ENCODE results near the gene OAS1.

OAS1 gene

GRCh38 chr12:112928978-112929377 lies 22.2 kb downstream of the OAS1 start:
- Histone ChIP-seq H3K36me3 (ENCODE audit: insufficient read depth, low read length) (no peaks in the 10 kb centered on the region; the same call in 1 of the 2 replicates), H3K79me2 (ENCODE audit: insufficient read depth, low read length) (no peaks in the 10 kb centered on the region), H3K9me3 (ENCODE audit: low read length) (peaks cover 4% of the 10 kb centered on the region), H3K4me3 (ENCODE audit: low read depth, low read length, poor library complexity, severe bottlenecking) (no peak overlapping the region), H3K4me2 (ENCODE audit: low read length) (no peak overlapping the region), H3K9ac (ENCODE audit: low read length) (no peak overlapping the region), H2AFZ (ENCODE audit: low read length) (no peak overlapping the region), H3F3A (ENCODE audit: insufficient read depth, low read length) (peaks cover 3% of the 10 kb centered on the region; the same call in 1 of the 2 replicates), H4K20me1 (ENCODE audit: insufficient read depth, low read length) (no peaks in the 10 kb centered on the region), H3K9me2 (ENCODE audit: low read depth, low read length) (no peaks in the 10 kb centered on the region), H3K27me3 (ENCODE audit: insufficient read depth, low read length) (no peaks in the 10 kb centered on the region), H3K4me1 (ENCODE audit: insufficient read depth, low read length, severe bottlenecking) (peaks cover 23% of the 10 kb centered on the region), H3K27ac (ENCODE audit: low read depth, low read length, poor library complexity, severe bottlenecking) (no peak overlapping the region)
- TF ChIP-seq CTCF (IDR thresholded peaks at IDR 0.05; ENCODE audit: low read length) = peak; percentile 38; the same call in 1 of the 2 replicates
- no peak for TF ChIP-seq EZH2 (IDR thresholded peaks at IDR 0.05; ENCODE audit: borderline replicate concordance, low read length)

- no peak overlapping the region for H2AFZ ChIP-seq (ENCODE audit: low read length)
- H4K20me1 ChIP-seq (ENCODE audit: insufficient read depth, low read length) = no peaks in the 10 kb centered on the region
- H3K27me3 ChIP-seq (ENCODE audit: insufficient read depth, low read length) = no peaks in the 10 kb centered on the region
- H3K9me3 ChIP-seq (ENCODE audit: low read length) = peaks cover 4% of the 10 kb centered on the region
- peaks cover 1% of the 10 kb centered on the region; the same call in 1 of the 2 replicates for H3F3A ChIP-seq (ENCODE audit: insufficient read depth, low read length)
- no peaks in the 10 kb centered on the region; the same call in 1 of the 2 replicates for H3K36me3 ChIP-seq (ENCODE audit: insufficient read depth, low read length)
- no peaks in the 10 kb centered on the region for H3K79me2 ChIP-seq (ENCODE audit: insufficient read depth, low read length)
- peaks cover 20% of the 10 kb centered on the region for H3K4me1 ChIP-seq (ENCODE audit: insufficient read depth, low read length, severe bottlenecking)
- no peak overlapping the region for H3K4me3 ChIP-seq (ENCODE audit: low read depth, low read length, poor library complexity, severe bottlenecking)
- H3K9me2 ChIP-seq (ENCODE audit: low read depth, low read length) = no peaks in the 10 kb centered on the region
- H3K4me2 ChIP-seq (ENCODE audit: low read length) = no peak overlapping the region
- no peak overlapping the region for H3K9ac ChIP-seq (ENCODE audit: low read length)
- no peak overlapping the region for H3K27ac ChIP-seq (ENCODE audit: low read depth, low read length, poor library complexity, severe bottlenecking)
- TF ChIP-seq EZH2 (IDR thresholded peaks at IDR 0.05; ENCODE audit: borderline replicate concordance, low read length) = no peak
- TF ChIP-seq CTCF (IDR thresholded peaks at IDR 0.05; ENCODE audit: low read length) = no peak
Measured at GRCh38 chr12:112929715-112930114, 23.0 kb downstream of the OAS1 start.

- H3F3A ChIP-seq (ENCODE audit: insufficient read depth, low read length) = no peaks in the 10 kb centered on the region
- H3K79me2 ChIP-seq (ENCODE audit: insufficient read depth, low read length) = no peaks in the 10 kb centered on the region
- peaks cover 14% of the 10 kb centered on the region for H3K4me1 ChIP-seq (ENCODE audit: insufficient read depth, low read length, severe bottlenecking)
- no peaks in the 10 kb centered on the region for H3K9me2 ChIP-seq (ENCODE audit: low read depth, low read length)
- no peaks in the 10 kb centered on the region for H3K27me3 ChIP-seq (ENCODE audit: insufficient read depth, low read length)
- H2AFZ ChIP-seq (ENCODE audit: low read length) = no peak overlapping the region
- H3K27ac ChIP-seq (ENCODE audit: low read depth, low read length, poor library complexity, severe bottlenecking) = no peak overlapping the region
- no peak overlapping the region for H3K9ac ChIP-seq (ENCODE audit: low read length)
- peaks cover 4% of the 10 kb centered on the region for H3K9me3 ChIP-seq (ENCODE audit: low read length)
- no peak overlapping the region for H3K4me2 ChIP-seq (ENCODE audit: low read length)
- H4K20me1 ChIP-seq (ENCODE audit: insufficient read depth, low read length) = no peaks in the 10 kb centered on the region
- no peak for TF ChIP-seq EZH2 (IDR thresholded peaks at IDR 0.05; ENCODE audit: borderline replicate concordance, low read length)
- no peak for TF ChIP-seq CTCF (IDR thresholded peaks at IDR 0.05; ENCODE audit: low read length)
- H3K36me3 ChIP-seq (ENCODE audit: insufficient read depth, low read length) = no peaks in the 10 kb centered on the region; the same call in 1 of the 2 replicates
- no peak overlapping the region for H3K4me3 ChIP-seq (ENCODE audit: low read depth, low read length, poor library complexity, severe bottlenecking)
Measured at GRCh38 chr12:112930350-112930749, 23.6 kb downstream of the OAS1 start.

Measured in OCI-LY1 (cell line).